Naive thymus-derived CD4-positive, alpha-beta T cell (primary cell): ENCODE data around the gene TMOD4. TPM values are rescaled to one million over a fixed set of nuclear protein-coding genes. Genes with fewer than 3 reads are reported as not detected.
"Not testable (repeated sequence)": the region's sequence is repeated elsewhere in the genome, so short reads cannot be mapped to it uniquely, and the experiment has no call there.

Experiments
- ATAC-seq: fragments of 150-1000 bp; cut with Tn5 transposase; 2 replicates; pipeline ENCODE4 v1.10.0; 2021; ENCODE audit warnings: mild to moderate bottlenecking, moderate library complexity
- CTCF ChIA-PET: fragments of 350-600 bp; sonication (Branson Sonifier 250); formaldehyde crosslinking; loops from one replicate; lab custom pipeline; 2021; ENCODE audit warnings: antibody characterized with exemption; lab: Charles Lee
- POLR2A ChIA-PET: fragments of 350-600 bp; sonication (Branson Sonifier 250); formaldehyde crosslinking; loops from one replicate; lab custom pipeline; 2021; ENCODE audit warnings: antibody characterized with exemption, inconsistent platforms; lab: Charles Lee
- DNase-seq, 9 donors: peaks; one replicate each; pipeline versions ENCODE4 v3.0.0 to v3.0.0-alpha.2; 2020 to 2022; ENCODE audit warnings: mixed read lengths in 1 of 9
- H3K27ac ChIP-seq: one replicate; pipeline ENCODE4 v1.7.0; 2013; ENCODE audit warnings: mild to moderate bottlenecking, low read depth, low read length, moderate library complexity
- H3K27me3 ChIP-seq, 2 donors: one replicate each; pipeline ENCODE4 v1.7.0; 2013; ENCODE audit warnings: low read length in 2 of 2, mild to moderate bottlenecking in 2 of 2, moderate library complexity in 2 of 2; ENCODE audit not compliant: control insufficient read depth in 2 of 2, insufficient read depth in 2 of 2
- H3K36me3 ChIP-seq, 3 experiments: 1 replicate in 2 of 3; 2 replicates in 1 of 3; pipeline ENCODE4 v1.7.0; 2013; ENCODE audit warnings: low read length in 3 of 3, mild to moderate bottlenecking in 3 of 3, moderate library complexity in 1 of 3; ENCODE audit not compliant: insufficient read depth in 3 of 3, control insufficient read depth in 2 of 3
- H3K4me1 ChIP-seq, 2 donors: one replicate each; pipeline ENCODE4 v1.7.0; 2013; ENCODE audit warnings: low read length in 2 of 2, mild to moderate bottlenecking in 2 of 2, moderate library complexity in 1 of 2; ENCODE audit not compliant: control insufficient read depth in 2 of 2, insufficient read depth in 2 of 2
- H3K4me3 ChIP-seq: 2 replicates; pipeline ENCODE4 v1.7.0; 2013; ENCODE audit warnings: mild to moderate bottlenecking, low read length
- H3K9me3 ChIP-seq, 3 experiments: 1 replicate in 2 of 3; 2 replicates in 1 of 3; pipeline ENCODE4 v1.7.0; 2013; ENCODE audit warnings: low read length in 3 of 3; ENCODE audit not compliant: control insufficient read depth in 2 of 3
- H3K27ac Mint-ChIP-seq, 9 donors: one replicate each; pipeline ENCODE4 v1.8.0; 2020 to 2022; ENCODE audit warnings: mixed read lengths in 9 of 9, mild to moderate bottlenecking in 8 of 9, moderate library complexity in 5 of 9, inconsistent platforms in 2 of 9
- H3K27me3 Mint-ChIP-seq, 5 donors: one replicate each; pipeline ENCODE4 v1.8.0; 2021 to 2022; ENCODE audit warnings: mixed read lengths in 5 of 5, mild to moderate bottlenecking in 1 of 5
- H3K36me3 Mint-ChIP-seq, 5 donors: one replicate each; pipeline ENCODE4 v1.8.0; 2020 to 2022; ENCODE audit warnings: mixed read lengths in 5 of 5, mild to moderate bottlenecking in 3 of 5, inconsistent platforms in 1 of 5
- H3K4me1 Mint-ChIP-seq, 7 donors: one replicate each; pipeline ENCODE4 v1.8.0; 2020 to 2022; ENCODE audit warnings: mixed read lengths in 7 of 7, mild to moderate bottlenecking in 3 of 7, inconsistent platforms in 1 of 7
- H3K4me3 Mint-ChIP-seq, 10 donors: one replicate each; pipeline ENCODE4 v1.8.0; 2020 to 2022; ENCODE audit warnings: mild to moderate bottlenecking in 10 of 10, mixed read lengths in 10 of 10, moderate library complexity in 6 of 10, inconsistent platforms in 2 of 10
- H3K9me3 Mint-ChIP-seq, 11 donors: one replicate each; pipeline ENCODE4 v1.8.0; 2020 to 2022; ENCODE audit warnings: mixed read lengths in 11 of 11, mild to moderate bottlenecking in 4 of 11, inconsistent platforms in 1 of 11, moderate library complexity in 1 of 11
- intact Hi-C, 2 donors: fragments of 100-400 bp; cut with micrococcal nuclease; formaldehyde crosslinking; loops; one replicate each; pipeline ENCODE4 v1.15.1; 2023
- polyA plus RNA-seq, 2 donors: library from polyadenylated mRNA; unstranded; fragments of 300-500 nt; fragmentation: Illumina TruSeq; gene quantifications; one replicate each; pipeline ENCODE4 v1.2.3, GENCODE V29; 2021
- total RNA-seq, 6 experiments: library from RNA in 5 of 6; stranded (reverse) in 5 of 6; gene quantifications; 1 replicate in 5 of 6; 2 replicates in 1 of 6; pipeline ENCODE4 v1.2.3 and lab custom pipeline; 2021 to 2026

TMOD4 gene
- total and polyA plus RNA-seq, 7 experiments from 2014 or later: 0.73 to 5.4 (median 3.6) TPM; not detected in 1

DNA sequence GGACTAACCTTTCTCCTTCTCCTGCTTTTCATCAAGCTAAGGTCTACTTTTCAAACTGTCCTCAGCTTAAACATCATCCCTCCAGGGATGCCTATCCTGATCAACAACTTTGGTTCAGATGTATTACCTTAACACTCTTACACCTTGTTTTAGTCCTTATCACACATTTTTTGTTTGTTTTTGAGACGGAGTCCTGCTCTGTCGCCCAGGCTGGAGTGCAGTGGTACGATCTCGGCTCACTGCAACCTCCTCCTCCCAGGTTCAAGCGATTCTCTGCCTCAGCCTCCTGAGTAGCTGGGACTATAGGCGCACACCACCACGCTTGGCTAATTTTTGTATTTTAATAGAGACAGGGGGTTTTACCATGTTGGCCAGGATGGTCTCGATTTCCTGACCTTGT lies 12.9 kb upstream of the TMOD4 start:
- peak overlapping the region; percentile 78 for H3K27ac ChIP-seq
- intact Hi-C loops, H3K27me3 ChIP-seq, H3K27me3 Mint-ChIP-seq, DNase-seq, H3K4me3 ChIP-seq, H3K9me3 Mint-ChIP-seq, CTCF ChIA-PET, H3K9me3 ChIP-seq, ATAC-seq: not testable (repeated sequence)
- peaks cover 3 to 24% (median 12%) of the 10 kb centered on the region in 3 experiments for H3K36me3 ChIP-seq
- peaks cover 5 to 16% (median 13%) of the 10 kb centered on the region in 5 donors for H3K36me3 Mint-ChIP-seq
- H3K4me1 ChIP-seq: peaks cover 16% of the 10 kb centered on the region in 2 donors
- POLR2A ChIA-PET: interaction anchor here (0.7 to 2.7 kb wide), 7 partner anchors 10 to 1345 kb away, joined by 3 to 33 read pairs (median 6); partner anchors contain the start of genes LYSMD1, PIP5K1A, SCNM1 and TNFAIP8L2
- peak overlapping the region; percentile 91 to 99 (median 98) for H3K4me3 Mint-ChIP-seq
- peaks cover 23 to 47% (median 35%) of the 10 kb centered on the region in 7 donors for H3K4me1 Mint-ChIP-seq
- peak overlapping the region; percentile 51 to 98 (median 96) for H3K27ac Mint-ChIP-seq

DNA sequence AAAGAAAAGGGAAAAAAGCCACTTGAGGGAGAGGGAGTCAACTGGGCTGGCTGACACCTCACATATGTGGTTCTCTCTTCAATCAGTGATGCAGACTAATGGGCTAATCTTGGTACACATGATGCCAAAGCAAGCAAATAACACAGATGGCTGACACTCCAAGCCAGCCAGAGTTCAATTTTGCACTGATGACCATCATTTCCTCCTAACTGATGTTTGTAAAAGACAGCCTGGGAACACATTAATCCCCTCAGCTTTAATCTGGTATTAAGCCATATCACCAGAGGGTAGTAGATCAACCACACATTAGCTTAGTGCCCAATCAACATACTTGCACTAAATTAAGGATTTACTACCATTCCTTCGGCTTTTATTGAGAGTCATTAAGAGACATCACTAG lies 11.4 kb upstream of the TMOD4 start:
- H3K27me3 ChIP-seq: no peaks in the 10 kb centered on the region
- Mint-ChIP-seq H3K4me3 (peak overlapping the region in 2 of 10 donors; percentile 7 to 58), H3K27me3 (no peaks in the 10 kb centered on the region), H3K4me1 (peaks cover 25 to 47% (median 35%) of the 10 kb centered on the region in 7 donors), H3K9me3 (peaks cover 0 to 2% (median 0%) of the 10 kb centered on the region in 11 donors), H3K36me3 (peaks cover 13 to 26% (median 20%) of the 10 kb centered on the region in 5 donors), H3K27ac (peak overlapping the region in 1 of 9 donors; percentile 48)
- peaks cover 16% of the 10 kb centered on the region in 2 donors for H3K4me1 ChIP-seq
- H3K9me3 ChIP-seq: no peaks in the 10 kb centered on the region
- intact Hi-C loops: no loop called here
- no peak overlapping the region for H3K4me3 ChIP-seq
- H3K27ac ChIP-seq: no peak overlapping the region
- CTCF ChIA-PET: interaction anchor here (0.6 kb wide), 1 partner anchor 20 kb away, joined by 5 read pairs; no protein-coding TSS in a partner anchor
- peaks cover 13 to 38% (median 18%) of the 10 kb centered on the region in 3 experiments for H3K36me3 ChIP-seq
- POLR2A ChIA-PET: interaction anchor here (1.6 kb wide), 2 partner anchors 16 to 30 kb away, joined by 6 to 7 read pairs; partner anchors contain the start of gene TNFAIP8L2
- DNase-seq: no peak
- no peak for ATAC-seq

DNA sequence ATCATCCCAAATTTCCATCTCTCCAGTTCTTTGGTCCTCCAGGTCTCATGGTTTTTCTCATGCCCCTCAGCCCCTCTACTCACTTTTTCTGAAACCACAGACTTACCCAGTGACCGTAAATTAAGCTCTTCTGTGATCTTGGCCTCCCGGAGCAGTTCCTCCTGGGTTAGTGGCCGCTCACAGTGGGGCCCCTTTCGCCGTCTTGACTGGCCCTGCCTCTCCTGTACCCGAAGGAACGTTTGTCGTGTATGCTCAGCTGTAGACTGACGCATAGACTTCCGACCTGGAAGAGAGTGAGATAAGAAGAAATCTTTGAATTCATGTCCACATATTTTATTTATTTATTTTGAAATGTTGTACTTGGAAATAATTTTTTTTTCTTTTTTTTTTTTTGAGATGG lies 8.4 kb upstream of the TMOD4 start:
- H3K36me3 ChIP-seq: peaks cover 14 to 65% (median 24%) of the 10 kb centered on the region in 3 experiments
- no peak overlapping the region for H3K4me3 ChIP-seq
- Mint-ChIP-seq H3K36me3 (peaks cover 19 to 43% (median 35%) of the 10 kb centered on the region in 5 donors), H3K4me1 (peaks cover 17 to 30% (median 24%) of the 10 kb centered on the region in 7 donors), H3K27me3 (no peaks in the 10 kb centered on the region), H3K27ac (peak overlapping the region in 2 of 9 donors; percentile 51 to 67), H3K9me3 (no peaks in the 10 kb centered on the region), H3K4me3 (no peak overlapping the region)
- no peaks in the 10 kb centered on the region for H3K27me3 ChIP-seq
- CTCF ChIA-PET: no interaction called here
- ATAC-seq (no peak), DNase-seq (no peak)
- intact Hi-C loops: no loop called here
- no peaks in the 10 kb centered on the region for H3K9me3 ChIP-seq
- H3K4me1 ChIP-seq: peaks cover 6 to 10% of the 10 kb centered on the region in 2 donors
- no peak overlapping the region for H3K27ac ChIP-seq
- POLR2A ChIA-PET: interaction anchor here (0.8 kb wide), 1 partner anchor 24 kb away, joined by 4 read pairs; no protein-coding TSS in a partner anchor

DNA sequence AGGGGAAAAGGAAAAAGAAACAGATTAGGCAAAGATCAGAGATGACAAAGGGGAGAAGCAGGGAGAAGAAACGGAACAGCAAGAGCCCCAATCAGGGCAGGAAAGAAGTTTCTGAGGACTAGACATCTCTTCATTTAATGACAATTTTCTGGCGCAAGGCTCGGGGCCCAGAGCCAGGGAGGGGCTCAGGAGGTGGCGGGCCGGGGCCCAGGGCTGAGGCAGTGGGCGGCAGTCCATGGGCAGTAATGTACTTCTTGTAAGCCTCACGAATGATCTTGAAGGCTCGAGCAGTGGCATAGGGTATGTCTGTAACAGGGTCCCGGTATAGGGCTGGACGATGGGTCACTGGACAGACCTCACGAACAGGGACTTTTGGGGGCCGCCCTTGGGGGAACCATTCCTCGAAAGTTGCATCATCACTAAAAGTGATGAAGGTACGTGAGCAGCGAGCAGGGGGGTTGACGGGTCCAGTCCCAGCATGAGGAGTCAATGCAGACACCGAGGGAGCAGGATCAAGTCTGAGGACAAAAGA lies 799 bp upstream of the TMOD4 start:
- Mint-ChIP-seq H3K9me3 (no peaks in the 10 kb centered on the region), H3K4me1 (peaks cover 0 to 15% (median 5%) of the 10 kb centered on the region in 7 donors), H3K4me3 (no peak overlapping the region), H3K36me3 (peaks cover 19 to 64% (median 28%) of the 10 kb centered on the region in 5 donors), H3K27ac (peak overlapping the region in 5 of 9 donors; percentile 19 to 71 (median 46)), H3K27me3 (no peaks in the 10 kb centered on the region)
- no peaks in the 10 kb centered on the region for H3K4me1 ChIP-seq
- no peak overlapping the region for H3K27ac ChIP-seq
- H3K27me3 ChIP-seq: no peaks in the 10 kb centered on the region
- intact Hi-C loops: no loop called here
- no peaks in the 10 kb centered on the region for H3K9me3 ChIP-seq
- ATAC-seq (no peak), DNase-seq (no peak)
- POLR2A ChIA-PET: interaction anchor here (0.8 to 2.1 kb wide), 2 partner anchors 11 to 19 kb away, joined by 4 to 10 read pairs; partner anchors contain the start of genes LYSMD1, SCNM1 and TNFAIP8L2
- H3K36me3 ChIP-seq: peaks cover 2 to 85% (median 13%) of the 10 kb centered on the region in 3 experiments
- CTCF ChIA-PET: interaction anchor here (0.6 to 1.3 kb wide), 5 partner anchors 19 to 692 kb away, joined by 3 read pairs; no protein-coding TSS in a partner anchor
- no peak overlapping the region for H3K4me3 ChIP-seq

DNA sequence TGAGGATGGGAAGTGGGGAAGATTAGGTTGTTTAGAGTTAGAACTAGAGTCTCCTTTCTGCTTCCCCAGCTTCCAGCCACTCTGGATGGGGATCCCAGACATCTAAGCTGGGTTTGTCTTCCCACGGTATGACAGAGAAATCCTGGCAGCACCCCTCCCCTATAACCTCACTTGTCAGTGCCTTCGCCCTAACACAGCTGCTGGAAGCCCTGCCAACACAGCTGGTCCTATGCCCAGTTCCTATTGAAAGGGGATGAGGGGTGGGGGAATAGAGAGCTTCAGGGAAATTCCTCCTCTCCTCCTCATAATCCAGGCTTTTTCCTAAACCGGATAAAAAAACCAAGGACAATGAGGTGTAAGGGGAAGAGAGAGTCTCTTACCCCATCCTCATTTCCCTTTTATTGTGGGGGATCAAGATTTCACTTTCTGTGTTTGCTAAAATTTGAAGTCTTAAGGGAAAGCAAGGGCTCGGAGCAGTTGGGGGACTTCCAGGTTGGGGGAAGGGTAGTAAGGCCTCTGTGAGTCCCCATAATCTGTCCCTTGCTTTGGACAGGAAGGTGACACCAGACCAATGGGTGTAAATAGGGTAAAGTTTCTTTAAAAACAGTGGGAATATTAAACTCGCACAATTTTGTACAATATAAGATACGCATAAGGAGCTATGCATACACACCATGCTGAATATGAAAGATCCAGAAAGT lies 590 bp downstream of the TMOD4 start:
- DNase-seq (no peak), ATAC-seq (no peak)
- H3K36me3 Mint-ChIP-seq: peaks cover 13 to 55% (median 19%) of the 10 kb centered on the region in 5 donors
- POLR2A ChIA-PET: interaction anchor here (0.6 to 2.5 kb wide), 3 partner anchors 9 to 17 kb away, joined by 3 to 7 read pairs (median 3); partner anchors contain the start of genes LYSMD1, SCNM1 and VPS72
- Histone ChIP-seq H3K36me3 (peaks cover 0 to 85% (median 13%) of the 10 kb centered on the region in 3 experiments), H3K4me1 (no peaks in the 10 kb centered on the region), H3K4me3 (no peak overlapping the region), H3K27me3 (no peaks in the 10 kb centered on the region), H3K27ac (no peak overlapping the region), H3K9me3 (no peaks in the 10 kb centered on the region)
- peaks cover 0 to 9% (median 3%) of the 10 kb centered on the region in 7 donors for H3K4me1 Mint-ChIP-seq
- H3K27me3 Mint-ChIP-seq: no peaks in the 10 kb centered on the region
- no peaks in the 10 kb centered on the region for H3K9me3 Mint-ChIP-seq
- intact Hi-C loops: no loop called here
- peak overlapping the region in 6 of 9 donors; percentile 19 to 76 (median 48) for H3K27ac Mint-ChIP-seq
- CTCF ChIA-PET: interaction anchor here (1.0 to 1.3 kb wide), 4 partner anchors 20 to 77 kb away, joined by 3 read pairs; no protein-coding TSS in a partner anchor
- no peak overlapping the region for H3K4me3 Mint-ChIP-seq

DNA sequence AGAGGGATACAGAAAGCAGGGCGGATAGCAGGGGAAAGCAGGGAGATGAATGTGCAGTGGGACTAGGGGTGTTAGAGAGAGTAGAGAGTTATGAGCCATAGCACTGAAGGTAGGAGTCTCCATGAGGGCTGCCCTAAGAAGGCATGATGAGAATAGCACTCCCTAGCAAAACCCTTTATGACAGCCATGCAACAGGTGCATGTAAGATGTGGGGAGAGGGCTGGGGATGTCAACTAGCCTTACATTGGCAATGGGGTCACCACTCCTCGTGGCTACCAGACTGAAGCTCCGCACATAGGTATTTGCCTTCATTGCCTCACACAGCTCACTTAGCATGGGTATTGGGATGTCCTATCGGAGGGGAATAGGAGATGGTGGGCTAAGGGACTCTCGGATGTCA lies 4.6 kb downstream of the TMOD4 start:
- H3K4me3 ChIP-seq: no peak overlapping the region
- Mint-ChIP-seq H3K27me3 (no peaks in the 10 kb centered on the region), H3K4me3 (no peak overlapping the region), H3K27ac (peak overlapping the region in 6 of 9 donors; percentile 6 to 54 (median 45)), H3K9me3 (peaks cover 0 to 2% (median 0%) of the 10 kb centered on the region in 11 donors), H3K4me1 (peaks cover 12 to 25% (median 16%) of the 10 kb centered on the region in 7 donors), H3K36me3 (peaks cover 3 to 45% (median 9%) of the 10 kb centered on the region in 5 donors)
- no peak for DNase-seq
- ChIA-PET POLR2A (interaction anchor here (1.0 to 7.8 kb wide), 6 partner anchors 13 to 228 kb away, joined by 3 to 73 read pairs (median 4); partner anchors contain the start of genes PSMB4 and TNFAIP8L2), CTCF (interaction anchor here (1.0 to 1.4 kb wide), 4 partner anchors 16 to 169 kb away, joined by 3 to 5 read pairs (median 4); partner anchors contain the start of gene VPS72)
- no peaks in the 10 kb centered on the region for H3K9me3 ChIP-seq
- H3K36me3 ChIP-seq: peaks cover 0 to 71% (median 3%) of the 10 kb centered on the region in 3 experiments
- no peaks in the 10 kb centered on the region for H3K27me3 ChIP-seq
- intact Hi-C loops: no loop called here
- H3K4me1 ChIP-seq: peaks cover 8 to 9% of the 10 kb centered on the region in 2 donors
- ATAC-seq: no peak
- H3K27ac ChIP-seq: no peak overlapping the region
